GM12878 (cell line): ENCODE data around the gene PLD3. TPM values are rescaled to one million over a fixed set of nuclear protein-coding genes. Genes with fewer than 3 reads are reported as not detected.

Experiments used
- ATAC-seq: fragments of 200-7000 bp; cut with Tn5 transposase; 3 replicates; pipeline ENCODE4 v1.9.1; 2020; ENCODE audit warnings: mild to moderate bottlenecking, moderate library complexity
- BruUV-seq: library from RNA; stranded (reverse); fragments of 400-500 nt; replicated peaks from 2 replicates; lab custom pipeline; 2021; lab: Mats Ljungman, UMichigan
- CTCF ChIA-PET: fragments of 300-600 bp; sonication (Branson Sonifier 250); formaldehyde crosslinking; extraction: SDS; loops from one replicate; lab custom pipeline; 2021; ENCODE audit warnings: inconsistent platforms; lab: Yijun Ruan, JAX
- POLR2A ChIA-PET: fragments of 350-600 bp; formaldehyde crosslinking; extraction: SDS; loops from one replicate; lab custom pipeline; 2021; ENCODE audit warnings: inconsistent platforms; lab: Charles Lee
- RAD21 ChIA-PET: fragments of 300-600 bp; sonication (Branson Sonifier 250); formaldehyde crosslinking; loops from one replicate; lab custom pipeline; 2023; ENCODE audit warnings: antibody characterized with exemption; ENCODE audit not compliant: unreplicated experiment; lab: Charles Lee
- SMC1A ChIA-PET: fragments of 300-600 bp; sonication (Branson Sonifier 250); formaldehyde crosslinking; loops from one replicate; lab custom pipeline; 2023; ENCODE audit not compliant: unreplicated experiment, uncharacterized antibody; lab: Charles Lee
- DNase-seq: peaks from one replicate; pipeline ENCODE4 v3.0.0-alpha.2; 2011; ENCODE audit warnings: low read depth, low spot score
- FAIRE-seq: peaks from 3 replicates; lab custom pipeline; 2011; peaks lifted over from hg19 to GRCh38; lab: Jason Lieb, UNC
- H2AFZ ChIP-seq: 2 replicates; pipeline ENCODE4 v1.6.0; 2011; ENCODE audit warnings: low read depth, low read length, control low read depth; ENCODE audit not compliant: control insufficient read depth
- H3K27ac ChIP-seq: 2 replicates; pipeline ENCODE4 v1.5.1; 2011; ENCODE audit warnings: control low read depth; ENCODE audit not compliant: control insufficient read depth, insufficient read depth
- H3K27me3 ChIP-seq, 2 experiments: replicated peaks in 1 of 2; 2 replicates each; pipeline versions ENCODE4 v1.6.0 to v1.6.1; 2011; ENCODE audit warnings: low read length in 1 of 2; ENCODE audit not compliant: control insufficient read depth in 2 of 2, insufficient read depth in 2 of 2
- H3K36me3 ChIP-seq, 2 experiments: 2 replicates each; pipeline ENCODE4 v1.5.1; 2011; ENCODE audit warnings: low read length in 1 of 2; ENCODE audit not compliant: control insufficient read depth in 2 of 2, insufficient read depth in 2 of 2
- H3K4me1 ChIP-seq: 2 replicates; pipeline ENCODE4 v1.6.1; 2011; ENCODE audit warnings: mild to moderate bottlenecking, low read length, moderate library complexity, mixed read lengths; ENCODE audit not compliant: control insufficient read depth, insufficient read depth
- H3K4me2 ChIP-seq: 2 replicates; pipeline ENCODE4 v1.6.0; 2011; ENCODE audit warnings: control low read depth; ENCODE audit not compliant: control insufficient read depth, insufficient read depth
- H3K4me3 ChIP-seq: fragments of 200-600 bp; sonication (generic); 2 replicates; pipeline ENCODE4 v1.5.1; 2016
- H3K79me2 ChIP-seq: 2 replicates; pipeline ENCODE4 v1.6.0; 2011; ENCODE audit warnings: low read length; ENCODE audit not compliant: control insufficient read depth, insufficient read depth
- H3K9ac ChIP-seq: 2 replicates; pipeline ENCODE4 v1.8.0; 2011; ENCODE audit warnings: low read length, control low read depth, mixed read lengths; ENCODE audit not compliant: control insufficient read depth, insufficient read depth
- H3K9me3 ChIP-seq: replicated peaks from 3 replicates; pipeline ENCODE4 v1.5.1; 2011; ENCODE audit warnings: mild to moderate bottlenecking, low read length; ENCODE audit not compliant: control insufficient read depth, insufficient read depth
- H4K20me1 ChIP-seq: 2 replicates; pipeline ENCODE4 v1.6.0; 2011; ENCODE audit not compliant: control insufficient read depth, insufficient read depth
- ATF7 ChIP-seq: fragments of 450-650 bp; IDR thresholded peaks from 2 replicates; pipeline ENCODE4 v1.6.1; 2016; ENCODE audit warnings: low read depth, mild to moderate bottlenecking
- IKZF1 ChIP-seq: fragments of 450-650 bp; conservative IDR thresholded peaks from 2 replicates; pipeline ENCODE4 v1.6.1; 2017; ENCODE audit warnings: antibody characterized with exemption, mild to moderate bottlenecking
- NFYB ChIP-seq: IDR thresholded peaks from 2 replicates; pipeline ENCODE4 v1.6.1; 2011; ENCODE audit warnings: low read depth, mild to moderate bottlenecking, low read length, improper control_type of control experiment, moderate library complexity; ENCODE audit not compliant: insufficient read depth
- POU2F2 ChIP-seq: IDR thresholded peaks from 3 replicates; pipeline ENCODE4 v1.6.1; 2011; ENCODE audit warnings: low read depth, mild to moderate bottlenecking, low read length, borderline replicate concordance
- RUNX3 ChIP-seq: IDR thresholded peaks from 2 replicates; pipeline ENCODE4 v1.6.1; 2012; ENCODE audit warnings: low read length, inconsistent platforms
- SMAD5 ChIP-seq: IDR thresholded peaks from 2 replicates; pipeline ENCODE4 v1.6.1; 2016; ENCODE audit warnings: antibody characterized with exemption, low read depth
- SP1 ChIP-seq: IDR thresholded peaks from one replicate; pipeline ENCODE4 v1.6.1; 2011; ENCODE audit warnings: low read depth, low read length
- SPI1 ChIP-seq: IDR thresholded peaks from 2 replicates; pipeline ENCODE4 v1.6.1; 2011; ENCODE audit warnings: low read depth, mild to moderate bottlenecking, low read length, moderate library complexity, borderline replicate concordance; ENCODE audit not compliant: insufficient read depth
- SREBF2 ChIP-seq: IDR thresholded peaks from 2 replicates; pipeline ENCODE4 v1.6.1; 2012; ENCODE audit warnings: mild to moderate bottlenecking, low read length
- YBX1 ChIP-seq: fragments of 450-650 bp; IDR thresholded peaks from 2 replicates; pipeline ENCODE4 v1.6.1; 2016; ENCODE audit warnings: antibody characterized with exemption
- ZBED1 ChIP-seq: IDR thresholded peaks from 2 replicates; pipeline ENCODE4 v1.6.1; 2016; ENCODE audit warnings: borderline replicate concordance
- WGBS: methylation state at CpG from one replicate; pipeline ENCODE4 v1.1.6; 2016; ENCODE audit warnings: low lambda C conversion rate; ENCODE audit not compliant: insufficient replicate concordance, insufficient coverage; ENCODE audit errors: missing lambda C conversion rate; 5-methylcytosine and 5-hydroxymethylcytosine counted together
- in situ Hi-C: fragments of 300-500 bp; cut with MboI; formaldehyde crosslinking; loops from 9 replicates; pipeline ENCODE4 v1.14.3; 2018; ENCODE audit warnings: mixed read lengths
- intact Hi-C: fragments of 100-400 bp; cut with micrococcal nuclease; formaldehyde crosslinking; loops from one replicate; pipeline ENCODE4 v1.14.2; 2022; ENCODE audit not compliant: unreplicated experiment
- polyA plus RNA-seq, 11 experiments: library from polyadenylated mRNA; depleted of rRNA in 4 of 11; unstranded in 6 of 11; stranded (reverse) in 5 of 11; fragments of >200 nt; fragmentation: Nextera tagmentation in 4 of 11; fragmentation: Illumina TruSeq in 1 of 11; extraction: Ambion mirVana in 4 of 11; extraction: Trizol in 1 of 11; gene quantifications; 1 replicate in 1 of 11; 2 replicates in 10 of 11; pipeline versions ENCODE4 v1.2.1 to v1.2.3, GENCODE V29; 2011 to 2016; ENCODE audit warnings: inconsistent platforms in 2 of 11, missing spikeins in 2 of 11, low read depth in 1 of 11
- total RNA-seq, 4 experiments: library from RNA; depleted of rRNA in 3 of 4; stranded (reverse); fragments of >200 nt in 3 of 4; fragmentation: Illumina TruSeq in 1 of 4; extraction: Trizol in 1 of 4; gene quantifications; 2 replicates each; pipeline versions ENCODE4 v1.2.1 to v1.2.3, GENCODE V29; 2013 to 2021
- TF ChIP-seq, protein P1 (sequence below): fragments of 450-650 bp; IDR thresholded peaks from 2 replicates; pipeline ENCODE4 v1.6.1; 2017; ENCODE audit warnings: mild to moderate bottlenecking
- TF ChIP-seq, protein P2 (sequence below): fragments of 450-650 bp; IDR thresholded peaks from 2 replicates; pipeline ENCODE4 v1.6.1; 2016; ENCODE audit warnings: mild to moderate bottlenecking
- TF ChIP-seq, protein P3 (sequence below): IDR thresholded peaks from 2 replicates; pipeline ENCODE4 v1.6.1; 2011; ENCODE audit warnings: low read depth, mild to moderate bottlenecking, low read length, moderate library complexity, borderline replicate concordance; ENCODE audit errors: extremely low read depth

The PLD3 gene
- total and polyA plus RNA-seq, 10 of the 15 experiments (the other 5 are each of a cell fraction or from before 2014, with no cell fraction given), result 1.3 to 134 (median 72.7) TPM

DNA sequence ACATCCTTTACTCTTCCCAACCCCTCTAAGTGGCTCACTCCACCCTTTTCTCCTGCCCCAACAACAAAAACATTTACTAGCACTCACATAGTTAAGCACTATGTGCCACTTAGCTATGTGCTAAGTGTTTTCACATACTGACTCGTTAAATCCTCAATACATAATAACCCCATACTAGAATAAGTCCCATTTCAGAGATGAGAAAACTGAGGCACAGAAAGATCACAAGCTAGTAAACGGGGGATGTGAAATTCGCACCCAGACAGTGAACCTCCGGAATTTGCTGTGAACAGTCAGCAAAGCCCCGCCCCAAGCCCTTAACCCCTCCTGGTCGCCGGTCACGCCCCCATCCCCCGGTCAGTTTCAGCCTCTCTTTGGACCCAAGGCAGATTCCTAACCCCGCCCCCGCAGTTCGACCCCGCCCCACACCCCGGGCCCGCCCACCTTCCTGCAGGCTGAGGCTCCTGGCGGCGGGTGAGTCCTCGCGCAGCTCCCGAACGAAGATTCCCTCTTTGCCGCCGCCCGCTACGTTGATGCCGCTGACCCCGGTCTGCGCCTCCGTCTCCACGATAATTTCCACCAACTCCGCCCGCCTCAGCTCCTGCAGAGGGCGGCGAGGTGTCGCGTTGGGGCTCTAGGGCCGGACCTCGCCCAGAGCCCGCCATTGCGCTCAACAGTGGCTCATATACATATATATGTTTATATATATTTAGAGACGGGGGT, 54.9 kb downstream of the PLD3 start (continued):
- TF ChIP-seq POU2F2 (no peak), SP1 (peak; percentile 33), RUNX3 (no peak), ZBED1 (no peak)

- SMC1A ChIA-PET, result interaction anchor here (0.6 to 1.0 kb wide), 3 partner anchors 11 to 126 kb away, joined by 3 to 4 read pairs (median 3); no protein-coding TSS in a partner anchor
- WGBS, result 64% methylated on average over 19 of the region's 22 CpGs
- POLR2A ChIA-PET, result interaction anchor here (1.2 to 2.1 kb wide), 2 partner anchors 11 to 13 kb away, joined by 3 to 6 read pairs; no protein-coding TSS in a partner anchor
- H3K27me3 ChIP-seq, result no peaks in the 10 kb centered on the region
- no peak overlapping the region for H3K27ac ChIP-seq
- FAIRE-seq (no peak), ATAC-seq (no peak), DNase-seq (no peak)
- TF ChIP-seq YBX1 (no peak), NFYB (no peak), SPI1 (no peak), IKZF1 (no peak), ATF7 (no peak), SREBF2 (no peak), SMAD5 (no peak)
- TF ChIP-seq, protein P1, sequence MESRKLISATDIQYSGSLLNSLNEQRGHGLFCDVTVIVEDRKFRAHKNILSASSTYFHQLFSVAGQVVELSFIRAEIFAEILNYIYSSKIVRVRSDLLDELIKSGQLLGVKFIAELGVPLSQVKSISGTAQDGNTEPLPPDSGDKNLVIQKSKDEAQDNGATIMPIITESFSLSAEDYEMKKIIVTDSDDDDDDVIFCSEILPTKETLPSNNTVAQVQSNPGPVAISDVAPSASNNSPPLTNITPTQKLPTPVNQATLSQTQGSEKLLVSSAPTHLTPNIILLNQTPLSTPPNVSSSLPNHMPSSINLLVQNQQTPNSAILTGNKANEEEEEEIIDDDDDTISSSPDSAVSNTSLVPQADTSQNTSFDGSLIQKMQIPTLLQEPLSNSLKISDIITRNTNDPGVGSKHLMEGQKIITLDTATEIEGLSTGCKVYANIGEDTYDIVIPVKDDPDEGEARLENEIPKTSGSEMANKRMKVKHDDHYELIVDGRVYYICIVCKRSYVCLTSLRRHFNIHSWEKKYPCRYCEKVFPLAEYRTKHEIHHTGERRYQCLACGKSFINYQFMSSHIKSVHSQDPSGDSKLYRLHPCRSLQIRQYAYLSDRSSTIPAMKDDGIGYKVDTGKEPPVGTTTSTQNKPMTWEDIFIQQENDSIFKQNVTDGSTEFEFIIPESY, result no peak
- TF ChIP-seq, protein P2, sequence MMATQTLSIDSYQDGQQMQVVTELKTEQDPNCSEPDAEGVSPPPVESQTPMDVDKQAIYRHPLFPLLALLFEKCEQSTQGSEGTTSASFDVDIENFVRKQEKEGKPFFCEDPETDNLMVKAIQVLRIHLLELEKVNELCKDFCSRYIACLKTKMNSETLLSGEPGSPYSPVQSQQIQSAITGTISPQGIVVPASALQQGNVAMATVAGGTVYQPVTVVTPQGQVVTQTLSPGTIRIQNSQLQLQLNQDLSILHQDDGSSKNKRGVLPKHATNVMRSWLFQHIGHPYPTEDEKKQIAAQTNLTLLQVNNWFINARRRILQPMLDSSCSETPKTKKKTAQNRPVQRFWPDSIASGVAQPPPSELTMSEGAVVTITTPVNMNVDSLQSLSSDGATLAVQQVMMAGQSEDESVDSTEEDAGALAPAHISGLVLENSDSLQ, result no peak
- TF ChIP-seq, protein P3, sequence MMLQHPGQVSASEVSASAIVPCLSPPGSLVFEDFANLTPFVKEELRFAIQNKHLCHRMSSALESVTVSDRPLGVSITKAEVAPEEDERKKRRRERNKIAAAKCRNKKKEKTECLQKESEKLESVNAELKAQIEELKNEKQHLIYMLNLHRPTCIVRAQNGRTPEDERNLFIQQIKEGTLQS, result no peak
- RAD21 ChIA-PET, result interaction anchor here (1.0 kb wide), 1 partner anchor 13 kb away, joined by 4 read pairs; no protein-coding TSS in a partner anchor
- no peak overlapping the region for H3K9ac ChIP-seq
- H3K9me3 ChIP-seq, result no peaks in the 10 kb centered on the region
- no peaks in the 10 kb centered on the region for H3K36me3 ChIP-seq
- no TSS peak for BruUV-seq
- H3K79me2 ChIP-seq, result no peaks in the 10 kb centered on the region
- no peak overlapping the region for H3K4me3 ChIP-seq
- H2AFZ ChIP-seq, result peak overlapping the region; percentile 47
- CTCF ChIA-PET, result interaction anchor here (0.6 to 2.4 kb wide), 4 partner anchors 10 to 227 kb away, joined by 3 to 8 read pairs (median 4); no protein-coding TSS in a partner anchor
- no peak overlapping the region for H3K4me2 ChIP-seq
- no peaks in the 10 kb centered on the region for H4K20me1 ChIP-seq
- peaks cover 34% of the 10 kb centered on the region for H3K4me1 ChIP-seq
- in situ Hi-C loops (no loop called here), intact Hi-C loops (no loop called here)
These were observed 59.5 kb downstream of the PLD3 start for GRCh38 chr19:40407714-40408597.
